Muscle layer of colon (tissue), 2 donors: ENCODE results near the gene KIF21B.

Source experiments
- H3K27ac ChIP-seq: one replicate; pipeline ENCODE4 v1.7.0; 2013; ENCODE audit warnings: low read depth, mild to moderate bottlenecking, low read length, moderate library complexity
- H3K27me3 ChIP-seq, 2 donors: one replicate each; pipeline ENCODE4 v1.7.0; 2013; ENCODE audit warnings: low read length in 2 of 2, mild to moderate bottlenecking in 2 of 2; ENCODE audit not compliant: insufficient read depth in 2 of 2, control insufficient read depth in 1 of 2
- H3K36me3 ChIP-seq: one replicate; pipeline ENCODE4 v1.7.0; 2013; ENCODE audit warnings: mild to moderate bottlenecking, low read length; ENCODE audit not compliant: insufficient read depth
- H3K4me1 ChIP-seq: one replicate; pipeline ENCODE4 v1.7.0; 2013; ENCODE audit warnings: mild to moderate bottlenecking, low read length; ENCODE audit not compliant: insufficient read depth
- H3K4me3 ChIP-seq, 2 donors: one replicate each; pipeline ENCODE4 v1.7.0; 2013; ENCODE audit warnings: low read length in 2 of 2, low read depth in 1 of 2, mild to moderate bottlenecking in 1 of 2, moderate library complexity in 1 of 2
- H3K9ac ChIP-seq: one replicate; pipeline ENCODE4 v1.7.0; 2013; ENCODE audit warnings: low read length
- H3K9me3 ChIP-seq: one replicate; pipeline ENCODE4 v1.7.0; 2013; ENCODE audit warnings: mild to moderate bottlenecking, low read length
- donor health status: abdominal sarcoma.
- donor health status: Adenocarcinoma of cecum.

The KIF21B gene

GRCh38 chr1:201042779-201043461 is 19.4 kb upstream of the KIF21B start:
- H3K4me3 ChIP-seq: no peak overlapping the region
- H3K36me3 ChIP-seq: no peaks in the 10 kb centered on the region
- H3K27me3 ChIP-seq: no peaks in the 10 kb centered on the region
- no peaks in the 10 kb centered on the region for H3K9me3 ChIP-seq
- no peak overlapping the region for H3K27ac ChIP-seq
- H3K9ac ChIP-seq: no peak overlapping the region
- no peaks in the 10 kb centered on the region for H3K4me1 ChIP-seq

GRCh38 chr1:201041011-201041410 is 17.5 kb upstream of the KIF21B start:
- Histone ChIP-seq H3K27me3 (no peaks in the 10 kb centered on the region), H3K36me3 (no peaks in the 10 kb centered on the region), H3K27ac (no peak overlapping the region), H3K4me1 (no peaks in the 10 kb centered on the region), H3K9me3 (no peaks in the 10 kb centered on the region), H3K4me3 (no peak overlapping the region), H3K9ac (no peak overlapping the region)

GRCh38 chr1:201039876-201040275 is 16.4 kb upstream of the KIF21B start:
- H3K27ac ChIP-seq: no peak overlapping the region
- H3K9ac ChIP-seq: no peak overlapping the region
- no peak overlapping the region for H3K4me3 ChIP-seq
- H3K36me3 ChIP-seq: no peaks in the 10 kb centered on the region
- H3K27me3 ChIP-seq: no peaks in the 10 kb centered on the region
- H3K4me1 ChIP-seq: no peaks in the 10 kb centered on the region
- H3K9me3 ChIP-seq: no peaks in the 10 kb centered on the region

GRCh38 chr1:201039418-201039817 is 15.9 kb upstream of the KIF21B start:
- Histone ChIP-seq H3K4me1 (no peaks in the 10 kb centered on the region), H3K4me3 (no peak overlapping the region), H3K36me3 (no peaks in the 10 kb centered on the region), H3K27ac (no peak overlapping the region), H3K27me3 (no peaks in the 10 kb centered on the region), H3K9ac (no peak overlapping the region), H3K9me3 (no peaks in the 10 kb centered on the region)

- H3K9ac ChIP-seq: no peak overlapping the region
- H3K9me3 ChIP-seq: no peaks in the 10 kb centered on the region
- no peaks in the 10 kb centered on the region for H3K4me1 ChIP-seq
- H3K4me3 ChIP-seq: no peak overlapping the region
- no peaks in the 10 kb centered on the region for H3K36me3 ChIP-seq
- no peak overlapping the region for H3K27ac ChIP-seq
- no peaks in the 10 kb centered on the region for H3K27me3 ChIP-seq
Measured at GRCh38 chr1:201038186-201038876, 14.8 kb upstream of the KIF21B start.

GRCh38 chr1:201036188-201036842 is 12.8 kb upstream of the KIF21B start:
- H3K27ac ChIP-seq: no peak overlapping the region
- no peaks in the 10 kb centered on the region for H3K4me1 ChIP-seq
- H3K9me3 ChIP-seq: no peaks in the 10 kb centered on the region
- no peaks in the 10 kb centered on the region for H3K27me3 ChIP-seq
- no peak overlapping the region for H3K4me3 ChIP-seq
- H3K36me3 ChIP-seq: no peaks in the 10 kb centered on the region
- H3K9ac ChIP-seq: no peak overlapping the region

GRCh38 chr1:201034671-201035070 is 11.2 kb upstream of the KIF21B start:
- Histone ChIP-seq H3K36me3 (no peaks in the 10 kb centered on the region), H3K4me1 (no peaks in the 10 kb centered on the region), H3K4me3 (no peak overlapping the region), H3K27ac (no peak overlapping the region), H3K27me3 (no peaks in the 10 kb centered on the region), H3K9ac (no peak overlapping the region), H3K9me3 (no peaks in the 10 kb centered on the region)

GRCh38 chr1:201032408-201032807 is 8.9 kb upstream of the KIF21B start:
- H3K9ac ChIP-seq: no peak overlapping the region
- H3K27me3 ChIP-seq: no peaks in the 10 kb centered on the region
- H3K36me3 ChIP-seq: no peaks in the 10 kb centered on the region
- H3K9me3 ChIP-seq: no peaks in the 10 kb centered on the region
- H3K4me1 ChIP-seq: peaks cover 4% of the 10 kb centered on the region
- no peak overlapping the region for H3K4me3 ChIP-seq
- H3K27ac ChIP-seq: no peak overlapping the region

- H3K36me3 ChIP-seq: no peaks in the 10 kb centered on the region
- H3K9ac ChIP-seq: no peak overlapping the region
- H3K4me3 ChIP-seq: no peak overlapping the region
- H3K4me1 ChIP-seq: peaks cover 10% of the 10 kb centered on the region
- H3K9me3 ChIP-seq: no peaks in the 10 kb centered on the region
- no peaks in the 10 kb centered on the region for H3K27me3 ChIP-seq
- H3K27ac ChIP-seq: no peak overlapping the region
Measured at GRCh38 chr1:201028461-201028889, 5.0 kb upstream of the KIF21B start.

GRCh38 chr1:201026836-201027235 is 3.3 kb upstream of the KIF21B start:
- no peaks in the 10 kb centered on the region for H3K36me3 ChIP-seq
- H3K9me3 ChIP-seq: no peaks in the 10 kb centered on the region
- H3K4me1 ChIP-seq: peaks cover 10% of the 10 kb centered on the region
- no peak overlapping the region for H3K9ac ChIP-seq
- peaks cover 0 to 10% of the 10 kb centered on the region in 2 donors for H3K27me3 ChIP-seq
- H3K4me3 ChIP-seq: no peak overlapping the region
- no peak overlapping the region for H3K27ac ChIP-seq

- Histone ChIP-seq H3K9me3 (no peaks in the 10 kb centered on the region), H3K4me3 (no peak overlapping the region), H3K4me1 (peaks cover 10% of the 10 kb centered on the region), H3K9ac (no peak overlapping the region), H3K27ac (no peak overlapping the region), H3K36me3 (no peaks in the 10 kb centered on the region), H3K27me3 (peaks cover 0 to 16% of the 10 kb centered on the region in 2 donors)
Measured at GRCh38 chr1:201026234-201026633, 2.7 kb upstream of the KIF21B start.
